GM12892 (cell line): ENCODE data around the gene FAHD2A.

Source experiments
- POLR2A ChIP-seq: IDR thresholded peaks from 2 replicates; pipeline ENCODE4 v1.6.1; 2011; ENCODE audit warnings: low read depth, low read length, control low read depth
- POLR2AphosphoS5 ChIP-seq: IDR thresholded peaks from 2 replicates; pipeline ENCODE4 v1.6.1; 2011; ENCODE audit warnings: low read depth, low read length, control low read depth
- TAF1 ChIP-seq: IDR thresholded peaks from 2 replicates; pipeline ENCODE4 v1.6.1; 2011; ENCODE audit warnings: low read depth, mild to moderate bottlenecking, control low read depth, low read length, borderline replicate concordance

GRCh38 chr2:95372216-95372829 lies 30.2 kb upstream of the FAHD2A start:
- TF ChIP-seq POLR2A = no peak
- TF ChIP-seq POLR2AphosphoS5 = no peak
- no peak for TF ChIP-seq TAF1
